Vagina (tissue), 2 donors: ENCODE results near the gene APOC4. TPM values are rescaled to one million over a fixed set of nuclear protein-coding genes. Genes with fewer than 3 reads are reported as not detected.
A peak's percentile ranks its signal among the peaks of the same experiment; 100 is the strongest.

ENCODE experiments used
- DNase-seq, 2 donors: peaks; one replicate each; pipeline ENCODE4 v3.0.0-alpha.2; 2017; ENCODE audit errors: extremely low spot score in 2 of 2
- H3K27ac ChIP-seq: fragments of 200-600 bp; sonication (generic); one replicate; pipeline ENCODE4 v1.5.1; 2019
- H3K27me3 ChIP-seq: fragments of 200-600 bp; sonication (generic); one replicate; pipeline ENCODE4 v1.5.1; 2019
- H3K36me3 ChIP-seq, 2 donors: fragments of 200-600 bp; sonication (generic); one replicate each; pipeline ENCODE4 v1.5.1; 2017 to 2019
- H3K4me1 ChIP-seq: fragments of 200-600 bp; sonication (generic); one replicate; pipeline ENCODE4 v1.5.1; 2019
- H3K4me3 ChIP-seq, 2 donors: fragments of 200-600 bp; sonication (generic); 1 replicate in 1 of 2; 2 replicates in 1 of 2; pipeline ENCODE4 v1.5.1; 2016 to 2019
- H3K9me3 ChIP-seq: fragments of 200-600 bp; sonication (generic); one replicate; pipeline ENCODE4 v1.5.1; 2019
- CTCF ChIP-seq, 3 experiments: fragments of 450-650 bp in 2 of 3; fragments of 200-600 bp in 1 of 3; sonication (generic) in 1 of 3; IDR thresholded peaks; one replicate each; pipeline ENCODE4 v1.5.1; 2017 to 2019; ENCODE audit warnings: antibody characterized with exemption in 3 of 3, mild to moderate bottlenecking in 2 of 3, moderate library complexity in 2 of 3
- POLR2A ChIP-seq, 2 donors: fragments of 450-650 bp; IDR thresholded peaks; one replicate each; pipeline ENCODE4 v1.6.1; 2017; ENCODE audit warnings: antibody characterized with exemption in 2 of 2, mild to moderate bottlenecking in 2 of 2, moderate library complexity in 2 of 2
- POLR2AphosphoS5 ChIP-seq, 2 donors: sonication (generic); formaldehyde crosslinking; IDR thresholded peaks; one replicate each; pipeline ENCODE4 v1.9.0; 2017; ENCODE audit warnings: antibody characterized with exemption in 2 of 2, mild to moderate bottlenecking in 2 of 2, low read depth in 1 of 2; ENCODE audit not compliant: insufficient read depth in 1 of 2
- intact Hi-C: fragments of 100-400 bp; cut with DNase I; formaldehyde crosslinking; loops from one replicate; pipeline ENCODE4 v1.15.1; 2023
- total RNA-seq: library from RNA; depleted of rRNA; stranded (reverse); fragments of >200 nt; gene quantifications from one replicate; pipeline ENCODE4 v1.2.3, GENCODE V29; 2016

APOC4 gene
- total RNA-seq, 1 donor from 2014 or later: not detected

- Histone ChIP-seq H3K4me3 (no peak overlapping the region), H3K9me3 (no peaks in the 10 kb centered on the region), H3K27me3 (no peaks in the 10 kb centered on the region), H3K36me3 (no peaks in the 10 kb centered on the region), H3K27ac (no peak overlapping the region), H3K4me1 (peaks cover 11% of the 10 kb centered on the region)
- intact Hi-C loops: no loop called here
- DNase-seq: no peak
- TF ChIP-seq POLR2AphosphoS5 (IDR thresholded peaks at IDR 0.05; ENCODE audit: insufficient read depth in 1 of 2, low read depth in 1 of 2) (no peak), CTCF (IDR thresholded peaks at IDR 0.05) (no peak), POLR2A (IDR thresholded peaks at IDR 0.05) (no peak)
These were observed 6.2 kb downstream of the APOC4 start for GRCh38 chr19:44948237-44948636.

GRCh38 chr19:44948763-44949374, 6.8 kb downstream of the APOC4 start:
- intact Hi-C loops: no loop called here
- DNase-seq: no peak

GRCh38 chr19:44949550-44949949, 7.5 kb downstream of the APOC4 start:
- H3K4me3 ChIP-seq: no peak overlapping the region
- H3K4me1 ChIP-seq: peaks cover 23% of the 10 kb centered on the region
- no peak overlapping the region for H3K27ac ChIP-seq
- TF ChIP-seq POLR2A (IDR thresholded peaks at IDR 0.05) (no peak), CTCF (IDR thresholded peaks at IDR 0.05) (no peak), POLR2AphosphoS5 (IDR thresholded peaks at IDR 0.05; ENCODE audit: insufficient read depth in 1 of 2, low read depth in 1 of 2) (no peak)
- H3K27me3 ChIP-seq: no peaks in the 10 kb centered on the region
- DNase-seq: no peak
- H3K9me3 ChIP-seq: no peaks in the 10 kb centered on the region
- no peaks in the 10 kb centered on the region for H3K36me3 ChIP-seq
- intact Hi-C loops: no loop called here

More at GRCh38 chr19:44948763-44949374, 6.8 kb downstream of the APOC4 start:
- no peaks in the 10 kb centered on the region for H3K9me3 ChIP-seq
- no peak overlapping the region for H3K27ac ChIP-seq
- no peaks in the 10 kb centered on the region for H3K27me3 ChIP-seq
- no peak overlapping the region for H3K4me3 ChIP-seq
- H3K4me1 ChIP-seq: peaks cover 17% of the 10 kb centered on the region
- no peaks in the 10 kb centered on the region for H3K36me3 ChIP-seq
- no peak for TF ChIP-seq POLR2AphosphoS5 (IDR thresholded peaks at IDR 0.05; ENCODE audit: insufficient read depth in 1 of 2, low read depth in 1 of 2)
- TF ChIP-seq POLR2A (IDR thresholded peaks at IDR 0.05): no peak
- no peak for TF ChIP-seq CTCF (IDR thresholded peaks at IDR 0.05)

- no peak for DNase-seq
- TF ChIP-seq CTCF (IDR thresholded peaks at IDR 0.05) (peak; percentile 77 to 90 (median 81)), POLR2AphosphoS5 (IDR thresholded peaks at IDR 0.05; ENCODE audit: insufficient read depth in 1 of 2, low read depth in 1 of 2) (peak in 1 of 2 donors; percentile 9), POLR2A (IDR thresholded peaks at IDR 0.05) (no peak)
- Histone ChIP-seq H3K27ac (peak overlapping the region; percentile 47), H3K9me3 (no peaks in the 10 kb centered on the region), H3K4me3 (no peak overlapping the region), H3K27me3 (no peaks in the 10 kb centered on the region), H3K36me3 (no peaks in the 10 kb centered on the region), H3K4me1 (peaks cover 31% of the 10 kb centered on the region)
- intact Hi-C loops: loop anchor here (5.0 kb wide), 1 partner anchor 49 kb away; no protein-coding TSS in a partner anchor
These were observed 9.4 kb downstream of the APOC4 start for GRCh38 chr19:44951179-44952159.
